ENCODE results near the gene FGF5.

FGF5 gene

DNA sequence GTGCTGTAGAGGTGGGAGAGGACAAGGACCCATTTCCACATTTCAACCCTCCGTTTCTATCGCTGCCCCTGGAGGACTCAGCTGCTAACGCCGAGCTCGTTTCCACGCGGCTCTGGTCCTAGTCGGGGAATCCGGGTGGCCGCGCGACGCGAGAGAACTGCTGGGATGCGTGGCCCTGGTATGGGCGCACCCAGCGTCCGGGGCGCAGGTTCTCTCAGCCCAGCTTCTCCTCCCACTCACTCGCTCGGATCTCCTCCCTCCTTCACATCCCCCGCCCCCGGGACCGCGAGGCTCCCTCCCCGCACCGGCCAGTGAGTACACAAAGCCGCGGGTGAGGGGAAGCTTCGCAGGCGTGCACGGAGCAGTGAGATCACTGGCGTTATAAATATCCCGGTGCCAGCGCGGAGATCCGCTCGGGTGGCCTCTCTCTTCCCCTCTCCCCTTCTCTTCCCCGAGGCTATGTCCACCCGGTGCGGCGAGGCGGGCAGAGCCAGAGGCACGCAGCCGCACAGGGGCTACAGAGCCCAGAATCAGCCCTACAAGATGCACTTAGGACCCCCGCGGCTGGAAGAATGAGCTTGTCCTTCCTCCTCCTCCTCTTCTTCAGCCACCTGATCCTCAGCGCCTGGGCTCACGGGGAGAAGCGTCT is at the start of gene FGF5 (continued):
- no peak for TF ChIP-seq ZNF48 (tag by site-specific recombination; IDR thresholded peaks at IDR 0.05)
- TF ChIP-seq SP7 (tag by site-specific recombination; IDR thresholded peaks at IDR 0.05): no peak; the same call in 1 of the 2 replicates
- TF ChIP-seq ZNF704 (tag by site-specific recombination; IDR thresholded peaks at IDR 0.05): no peak
- 0 out of 2 replicates have a peak, but pooled peaks have one; percentile 23 for TF ChIP-seq KLF16 (tag by site-specific recombination; IDR thresholded peaks at IDR 0.05)
- TF ChIP-seq ZBTB49 (tag by site-specific recombination; IDR thresholded peaks at IDR 0.05; ENCODE audit: low read depth): no peak
- TF ChIP-seq ZNF776 (tag by site-specific recombination; IDR thresholded peaks at IDR 0.05; ENCODE audit: borderline replicate concordance): no peak
- TF ChIP-seq, protein P1, sequence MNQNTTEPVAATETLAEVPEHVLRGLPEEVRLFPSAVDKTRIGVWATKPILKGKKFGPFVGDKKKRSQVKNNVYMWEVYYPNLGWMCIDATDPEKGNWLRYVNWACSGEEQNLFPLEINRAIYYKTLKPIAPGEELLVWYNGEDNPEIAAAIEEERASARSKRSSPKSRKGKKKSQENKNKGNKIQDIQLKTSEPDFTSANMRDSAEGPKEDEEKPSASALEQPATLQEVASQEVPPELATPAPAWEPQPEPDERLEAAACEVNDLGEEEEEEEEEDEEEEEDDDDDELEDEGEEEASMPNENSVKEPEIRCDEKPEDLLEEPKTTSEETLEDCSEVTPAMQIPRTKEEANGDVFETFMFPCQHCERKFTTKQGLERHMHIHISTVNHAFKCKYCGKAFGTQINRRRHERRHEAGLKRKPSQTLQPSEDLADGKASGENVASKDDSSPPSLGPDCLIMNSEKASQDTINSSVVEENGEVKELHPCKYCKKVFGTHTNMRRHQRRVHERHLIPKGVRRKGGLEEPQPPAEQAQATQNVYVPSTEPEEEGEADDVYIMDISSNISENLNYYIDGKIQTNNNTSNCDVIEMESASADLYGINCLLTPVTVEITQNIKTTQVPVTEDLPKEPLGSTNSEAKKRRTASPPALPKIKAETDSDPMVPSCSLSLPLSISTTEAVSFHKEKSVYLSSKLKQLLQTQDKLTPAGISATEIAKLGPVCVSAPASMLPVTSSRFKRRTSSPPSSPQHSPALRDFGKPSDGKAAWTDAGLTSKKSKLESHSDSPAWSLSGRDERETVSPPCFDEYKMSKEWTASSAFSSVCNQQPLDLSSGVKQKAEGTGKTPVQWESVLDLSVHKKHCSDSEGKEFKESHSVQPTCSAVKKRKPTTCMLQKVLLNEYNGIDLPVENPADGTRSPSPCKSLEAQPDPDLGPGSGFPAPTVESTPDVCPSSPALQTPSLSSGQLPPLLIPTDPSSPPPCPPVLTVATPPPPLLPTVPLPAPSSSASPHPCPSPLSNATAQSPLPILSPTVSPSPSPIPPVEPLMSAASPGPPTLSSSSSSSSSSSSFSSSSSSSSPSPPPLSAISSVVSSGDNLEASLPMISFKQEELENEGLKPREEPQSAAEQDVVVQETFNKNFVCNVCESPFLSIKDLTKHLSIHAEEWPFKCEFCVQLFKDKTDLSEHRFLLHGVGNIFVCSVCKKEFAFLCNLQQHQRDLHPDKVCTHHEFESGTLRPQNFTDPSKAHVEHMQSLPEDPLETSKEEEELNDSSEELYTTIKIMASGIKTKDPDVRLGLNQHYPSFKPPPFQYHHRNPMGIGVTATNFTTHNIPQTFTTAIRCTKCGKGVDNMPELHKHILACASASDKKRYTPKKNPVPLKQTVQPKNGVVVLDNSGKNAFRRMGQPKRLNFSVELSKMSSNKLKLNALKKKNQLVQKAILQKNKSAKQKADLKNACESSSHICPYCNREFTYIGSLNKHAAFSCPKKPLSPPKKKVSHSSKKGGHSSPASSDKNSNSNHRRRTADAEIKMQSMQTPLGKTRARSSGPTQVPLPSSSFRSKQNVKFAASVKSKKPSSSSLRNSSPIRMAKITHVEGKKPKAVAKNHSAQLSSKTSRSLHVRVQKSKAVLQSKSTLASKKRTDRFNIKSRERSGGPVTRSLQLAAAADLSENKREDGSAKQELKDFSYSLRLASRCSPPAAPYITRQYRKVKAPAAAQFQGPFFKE (tag by site-specific recombination; IDR thresholded peaks at IDR 0.05; ENCODE audit: borderline replicate concordance): no peak
- TF ChIP-seq HIC1 (tag by site-specific recombination; IDR thresholded peaks at IDR 0.05): no peak; the same call in 1 of the 2 replicates
- TF ChIP-seq HOXC10 (CRISPR knock-in tag; IDR thresholded peaks at IDR 0.05): no peak
- TF ChIP-seq ZNF629 (tag by site-specific recombination; IDR thresholded peaks at IDR 0.05): no peak; the same call in 1 of the 2 replicates
- no peak for TF ChIP-seq ZNF830 (tag by site-specific recombination; IDR thresholded peaks at IDR 0.05; ENCODE audit: low read depth)
- TF ChIP-seq ZXDB (tag by site-specific recombination; IDR thresholded peaks at IDR 0.05): peak; percentile 34
- no peak for TF ChIP-seq ZNF530 (tag by site-specific recombination; IDR thresholded peaks at IDR 0.05; ENCODE audit: low read depth)
- TF ChIP-seq ZNF37A (tag by site-specific recombination; IDR thresholded peaks at IDR 0.05): 0 out of 2 replicates have a peak, but pooled peaks have one; percentile 50
- TF ChIP-seq ZNF777 (tag by site-specific recombination; IDR thresholded peaks at IDR 0.05; ENCODE audit: borderline replicate concordance): 0 out of 2 replicates have a peak, but pooled peaks have one; percentile 34
- TF ChIP-seq, protein P2, sequence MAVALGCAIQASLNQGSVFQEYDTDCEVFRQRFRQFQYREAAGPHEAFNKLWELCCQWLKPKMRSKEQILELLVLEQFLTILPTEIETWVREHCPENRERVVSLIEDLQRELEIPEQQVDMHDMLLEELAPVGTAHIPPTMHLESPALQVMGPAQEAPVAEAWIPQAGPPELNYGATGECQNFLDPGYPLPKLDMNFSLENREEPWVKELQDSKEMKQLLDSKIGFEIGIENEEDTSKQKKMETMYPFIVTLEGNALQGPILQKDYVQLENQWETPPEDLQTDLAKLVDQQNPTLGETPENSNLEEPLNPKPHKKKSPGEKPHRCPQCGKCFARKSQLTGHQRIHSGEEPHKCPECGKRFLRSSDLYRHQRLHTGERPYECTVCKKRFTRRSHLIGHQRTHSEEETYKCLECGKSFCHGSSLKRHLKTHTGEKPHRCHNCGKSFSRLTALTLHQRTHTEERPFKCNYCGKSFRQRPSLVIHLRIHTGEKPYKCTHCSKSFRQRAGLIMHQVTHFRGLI (tag by site-specific recombination; IDR thresholded peaks at IDR 0.05): no peak
- 0 out of 2 replicates have a peak, but pooled peaks have one; percentile 20 for TF ChIP-seq ZFP37 (tag by site-specific recombination; IDR thresholded peaks at IDR 0.05)
- TF ChIP-seq ZNF76 (tag by site-specific recombination; IDR thresholded peaks at IDR 0.05; ENCODE audit: borderline replicate concordance, low read depth): 0 out of 2 replicates have a peak, but pooled peaks have one; percentile 6
- TF ChIP-seq ZNF23 (tag by site-specific recombination; IDR thresholded peaks at IDR 0.05; ENCODE audit: borderline replicate concordance): no peak
- peak; percentile 90 for TF ChIP-seq ZBTB20 (tag by site-specific recombination; IDR thresholded peaks at IDR 0.05)
- no peak for TF ChIP-seq ZNF24 (tag by site-specific recombination; IDR thresholded peaks at IDR 0.05)
- TF ChIP-seq BCL6B (tag by site-specific recombination; IDR thresholded peaks at IDR 0.05): no peak
- peak; percentile 21; the same call in 1 of the 2 replicates for TF ChIP-seq KLF1 (tag by site-specific recombination; IDR thresholded peaks at IDR 0.05)
- TF ChIP-seq ZFHX2 (tag by site-specific recombination; conservative IDR thresholded peaks at IDR 0.05): peak; percentile 85
- no peak for TF ChIP-seq ZFP41 (tag by site-specific recombination; IDR thresholded peaks at IDR 0.05; ENCODE audit: borderline replicate concordance)
